Activated gamma-delta T cell treated with Interleukin-2 at 50 U/mL for 16 hours (primary cell): ENCODE measurements around the gene DOK7.

Experiments
- DNase-seq: peaks from one replicate; pipeline ENCODE4 v3.0.0-alpha.2; 2020

DOK7 gene, protein sequence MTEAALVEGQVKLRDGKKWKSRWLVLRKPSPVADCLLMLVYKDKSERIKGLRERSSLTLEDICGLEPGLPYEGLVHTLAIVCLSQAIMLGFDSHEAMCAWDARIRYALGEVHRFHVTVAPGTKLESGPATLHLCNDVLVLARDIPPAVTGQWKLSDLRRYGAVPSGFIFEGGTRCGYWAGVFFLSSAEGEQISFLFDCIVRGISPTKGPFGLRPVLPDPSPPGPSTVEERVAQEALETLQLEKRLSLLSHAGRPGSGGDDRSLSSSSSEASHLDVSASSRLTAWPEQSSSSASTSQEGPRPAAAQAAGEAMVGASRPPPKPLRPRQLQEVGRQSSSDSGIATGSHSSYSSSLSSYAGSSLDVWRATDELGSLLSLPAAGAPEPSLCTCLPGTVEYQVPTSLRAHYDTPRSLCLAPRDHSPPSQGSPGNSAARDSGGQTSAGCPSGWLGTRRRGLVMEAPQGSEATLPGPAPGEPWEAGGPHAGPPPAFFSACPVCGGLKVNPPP

DNA sequence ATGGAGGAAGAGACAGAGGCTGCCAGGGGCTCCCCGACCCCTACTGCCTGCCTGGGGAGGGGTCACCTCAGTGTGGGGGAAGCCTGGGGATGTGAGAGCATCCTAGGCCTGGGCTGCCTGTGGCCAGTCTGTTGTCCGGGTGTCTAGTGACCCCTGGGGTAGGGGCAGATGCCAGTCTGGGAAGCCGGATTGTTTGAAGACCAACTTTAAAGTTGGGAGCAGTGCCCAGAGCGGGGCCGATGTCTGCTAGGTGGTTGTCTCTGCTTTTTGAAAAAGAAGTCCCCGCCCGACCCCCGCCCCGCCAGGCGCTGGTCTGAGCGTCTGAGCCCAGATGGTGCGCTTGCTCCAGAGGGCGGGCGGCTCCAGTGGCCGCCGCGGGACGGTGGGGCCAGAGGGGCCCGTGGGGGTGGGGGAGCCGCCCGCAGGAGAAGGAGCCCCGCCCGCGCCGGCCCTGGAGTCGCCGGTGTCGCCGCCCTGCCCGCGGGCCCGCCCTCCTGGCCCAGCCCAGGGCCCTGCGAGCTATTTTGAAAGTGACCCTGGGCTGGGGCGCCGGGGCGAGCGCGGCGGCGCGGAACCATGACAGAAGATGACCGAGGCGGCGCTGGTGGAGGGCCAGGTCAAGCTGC lies at the start of gene DOK7:
DOK7 (plus strand) TSS at position 517 of the 626 bp plus-strand sequence; CDS start at position 587, 70 bp downstream.
- no peak for DNase-seq

DNA sequence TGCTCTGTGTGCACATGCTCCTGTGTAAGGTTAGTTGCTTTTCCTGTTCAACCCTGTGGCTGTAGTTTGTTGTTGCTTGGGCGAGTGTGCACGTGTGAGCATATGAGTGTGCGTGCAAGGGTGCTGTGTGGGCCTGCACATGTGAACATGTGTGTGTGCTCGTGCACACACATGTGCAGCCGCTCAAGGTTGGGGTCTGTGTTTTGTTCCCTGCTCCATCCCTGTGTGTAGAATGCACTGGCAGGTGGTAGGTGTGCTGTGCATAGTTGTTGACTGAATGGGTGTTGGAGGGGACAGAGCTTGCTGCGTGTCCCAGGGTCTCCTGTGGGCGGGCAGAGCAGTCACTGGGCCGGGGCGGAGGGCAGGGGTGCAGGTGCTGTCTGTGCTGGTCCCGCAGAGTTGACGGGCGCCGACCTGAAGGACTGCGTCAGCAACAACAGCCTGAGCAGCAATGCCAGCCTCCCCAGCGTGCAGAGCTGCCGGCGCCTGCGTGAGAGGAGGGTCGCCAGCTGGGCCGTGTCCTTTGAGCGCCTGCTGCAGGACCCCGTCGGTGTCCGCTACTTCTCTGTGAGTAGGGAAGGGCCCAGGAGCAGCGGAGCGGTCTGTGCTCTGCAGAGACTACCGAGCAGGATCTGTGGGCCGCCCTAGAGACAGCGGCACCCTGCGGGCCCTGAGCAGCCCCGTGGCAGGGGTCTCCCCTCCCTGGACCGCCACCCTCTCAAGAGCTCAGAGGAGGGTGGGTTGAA lies 49.3 kb upstream of the DOK7 start:
- DNase-seq = no peak

DNA sequence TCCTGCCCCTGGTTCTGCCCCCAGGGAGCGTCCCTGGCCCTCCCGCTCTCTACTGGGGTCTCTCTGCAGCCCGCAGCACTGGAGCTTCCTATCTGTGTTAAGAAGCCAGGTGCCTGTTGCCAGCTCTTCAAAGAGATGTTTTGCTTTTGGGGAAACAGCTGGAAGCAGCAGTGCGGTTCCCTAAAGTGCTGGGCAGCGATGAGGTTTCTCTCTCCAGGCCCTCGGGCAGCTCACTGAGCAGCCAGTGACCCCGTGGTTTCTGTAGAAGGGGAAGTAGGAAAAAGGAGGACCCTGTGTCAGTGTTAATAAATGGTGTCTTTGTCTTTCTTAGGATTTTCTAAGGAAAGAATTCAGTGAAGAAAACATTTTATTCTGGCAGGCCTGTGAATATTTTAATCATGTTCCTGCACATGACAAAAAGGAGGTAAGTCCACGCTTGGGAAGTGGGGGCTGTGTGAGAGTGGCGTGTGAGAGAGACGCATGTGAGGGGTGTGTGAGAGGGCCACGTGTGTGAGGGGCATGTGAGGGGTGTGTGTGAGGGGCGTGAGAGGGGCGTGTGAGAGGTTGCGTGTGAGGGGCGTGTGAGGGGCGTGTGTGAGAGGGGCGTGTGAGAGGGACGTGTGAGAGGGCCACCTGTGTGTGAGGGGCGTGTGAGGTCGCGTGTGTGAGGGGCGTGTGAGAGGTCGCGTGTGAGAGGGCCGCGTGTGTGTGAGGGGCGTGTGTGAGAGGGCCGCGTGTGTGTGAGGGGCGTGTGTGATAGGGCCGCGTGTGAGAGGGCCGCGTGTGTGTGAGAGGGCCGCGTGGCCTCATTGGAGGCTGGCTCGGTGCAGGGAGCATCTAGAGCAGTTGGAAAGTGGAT lies 48.5 kb upstream of the DOK7 start:
- no peak for DNase-seq

DNA sequence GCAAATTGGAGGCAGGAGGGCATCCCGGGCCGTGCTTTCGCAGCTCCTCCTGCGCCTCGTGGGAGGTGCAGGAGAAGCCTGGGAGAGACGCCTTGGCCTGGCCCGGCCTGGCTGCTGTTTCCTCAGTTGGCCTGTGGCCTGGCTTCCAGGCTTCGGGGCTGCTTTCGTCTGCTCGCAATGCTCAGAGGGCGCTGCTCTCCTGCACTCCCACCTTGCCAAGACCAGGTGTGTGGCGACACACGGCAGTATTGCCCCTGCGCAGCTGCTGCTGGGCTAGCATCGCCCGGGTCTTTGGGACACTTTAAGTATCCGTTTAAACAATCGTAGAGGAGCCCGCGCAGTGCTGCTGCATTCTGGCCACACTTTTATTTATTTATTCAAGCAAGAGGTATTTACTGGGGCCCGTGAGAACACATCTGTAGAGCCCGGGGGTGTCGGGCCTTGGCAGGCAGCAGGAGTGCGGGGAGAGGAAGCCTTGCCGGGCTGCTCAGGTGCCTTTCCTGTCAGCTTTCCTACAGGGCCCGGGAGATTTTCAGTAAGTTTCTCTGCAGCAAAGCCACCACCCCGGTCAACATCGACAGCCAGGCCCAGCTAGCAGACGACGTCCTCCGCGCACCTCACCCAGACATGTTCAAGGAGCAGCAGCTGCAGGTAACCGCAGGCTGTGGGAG lies 47.5 kb upstream of the DOK7 start:
- DNase-seq = no peak

DNA sequence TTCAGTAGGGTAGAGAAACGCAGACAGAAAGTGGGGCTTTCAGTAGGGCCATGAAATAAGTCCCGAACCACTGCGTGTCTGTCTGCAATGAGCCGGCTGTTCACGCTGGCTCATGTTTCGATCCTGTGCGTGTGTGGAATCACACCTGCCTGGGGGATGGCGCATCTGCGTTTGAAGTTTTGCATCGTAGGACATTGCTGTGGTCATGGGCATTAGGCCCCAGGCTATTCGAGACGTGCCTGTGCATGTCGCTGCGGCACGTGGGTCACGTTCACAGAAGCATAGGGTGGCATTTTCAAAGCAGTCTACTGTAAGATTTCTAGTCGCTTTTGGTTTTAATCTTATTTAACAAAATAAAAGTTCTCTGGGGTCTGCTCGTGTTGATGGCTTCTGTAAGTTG lies 46.8 kb upstream of the DOK7 start:
- DNase-seq = no peak

DNA sequence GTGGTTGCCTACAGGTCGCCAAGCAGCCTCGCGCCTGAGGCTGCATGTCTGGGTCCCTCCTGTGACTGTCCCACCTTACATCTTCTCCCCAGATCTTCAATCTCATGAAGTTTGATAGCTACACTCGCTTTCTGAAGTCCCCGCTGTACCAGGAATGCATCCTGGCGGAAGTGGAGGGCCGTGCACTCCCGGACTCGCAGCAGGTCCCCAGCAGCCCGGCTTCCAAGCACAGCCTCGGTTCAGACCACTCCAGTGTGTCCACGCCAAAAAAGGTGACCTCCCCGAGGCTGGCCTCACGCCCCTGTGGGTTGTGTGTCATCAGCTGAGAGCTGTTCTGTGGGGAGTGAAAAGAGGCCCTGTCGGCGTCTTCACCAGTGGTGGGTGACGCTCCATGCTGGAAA lies 46.3 kb upstream of the DOK7 start:
- no peak for DNase-seq

DNA sequence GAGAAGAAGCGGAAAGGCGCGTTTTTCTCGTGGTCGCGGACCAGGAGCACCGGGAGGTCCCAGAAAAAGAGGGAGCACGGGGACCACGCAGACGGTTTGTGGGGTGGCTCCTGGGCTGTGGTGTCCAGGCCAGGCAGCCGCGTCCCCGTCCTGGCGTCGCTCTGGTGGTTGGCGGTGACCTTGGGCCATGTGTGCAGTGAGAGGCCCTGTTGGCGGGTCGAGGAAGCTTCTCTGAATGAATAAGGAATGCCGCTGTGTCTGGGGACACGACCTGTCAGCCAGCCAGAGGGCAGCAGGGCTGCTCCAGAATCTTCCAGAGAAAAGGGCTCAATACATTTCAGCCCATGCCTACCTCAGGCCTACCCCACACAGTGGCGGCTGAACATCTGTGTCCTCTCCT lies 45.7 kb upstream of the DOK7 start:
- DNase-seq = no peak

DNA sequence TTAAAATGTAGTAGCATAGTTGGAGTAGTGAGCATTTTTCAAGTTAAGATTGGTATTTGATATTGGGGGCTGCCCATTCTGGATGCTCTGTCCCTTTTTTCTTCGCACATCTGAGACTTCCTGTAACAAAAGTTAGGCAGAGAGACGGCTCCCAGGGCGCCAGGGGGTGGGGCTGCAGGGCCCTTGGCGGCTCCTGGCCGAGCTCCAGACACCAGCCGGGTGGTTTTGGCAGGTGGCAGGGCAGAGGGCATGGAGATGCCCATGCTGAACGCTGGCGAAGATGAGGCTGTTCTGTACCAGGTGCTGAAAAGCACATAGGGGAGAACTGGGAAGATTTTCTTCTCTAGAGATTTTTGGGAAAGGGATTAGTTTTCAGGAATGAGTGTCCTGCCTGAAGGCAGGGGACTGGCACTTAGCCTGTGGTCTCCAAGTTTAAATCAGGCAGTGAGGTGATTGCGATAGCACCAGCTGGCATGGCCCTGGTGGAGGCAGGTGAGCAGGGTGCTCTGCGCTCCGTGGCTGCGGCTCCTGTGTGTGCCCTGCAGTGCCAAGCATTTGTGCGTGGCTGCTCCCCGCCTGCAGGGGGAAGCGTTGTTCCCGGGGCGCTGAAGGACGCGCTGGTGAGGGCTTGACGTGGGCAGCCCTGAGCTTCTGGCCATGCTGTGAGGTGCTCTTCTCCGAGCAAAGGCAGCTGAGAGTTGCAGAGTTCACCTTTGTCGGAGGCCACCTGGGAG lies 44.9 kb upstream of the DOK7 start:
- no peak for DNase-seq

DNA sequence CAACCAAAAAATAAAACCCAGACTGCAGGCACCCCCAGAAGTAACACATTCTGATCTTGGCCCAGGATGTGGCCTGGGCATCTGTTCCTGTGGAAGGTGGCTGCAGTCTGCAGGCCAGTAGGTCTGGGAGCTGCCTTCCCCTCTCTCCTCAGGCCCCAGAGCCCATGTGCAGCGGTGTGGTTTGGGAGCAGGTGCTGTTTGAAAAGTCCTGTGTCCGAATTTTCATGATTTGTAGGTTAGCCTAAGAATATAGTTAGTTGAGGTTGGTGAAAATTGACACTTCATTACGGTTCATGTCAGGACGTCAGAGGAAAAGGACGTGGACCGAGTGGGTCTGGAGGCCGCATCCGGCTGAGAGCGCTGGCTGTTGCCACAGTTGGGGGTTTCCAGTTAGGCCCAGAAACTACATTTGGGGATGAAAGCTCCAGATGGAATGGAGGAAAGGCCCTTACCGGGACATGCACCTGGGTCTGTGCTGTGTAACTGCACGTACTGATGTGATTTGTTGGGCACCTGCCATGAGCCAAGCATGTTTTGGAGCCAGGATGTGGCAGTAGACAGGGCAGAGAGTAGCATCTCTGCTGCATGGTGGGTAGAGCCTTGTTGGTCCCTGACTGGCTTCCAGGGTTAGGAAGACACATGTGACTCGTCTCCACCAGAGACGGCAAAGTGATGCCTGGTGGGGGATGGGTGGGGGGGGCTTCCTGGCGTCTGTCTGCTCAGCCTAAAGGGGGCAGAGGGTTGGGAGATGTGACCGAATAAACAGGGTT lies 43.1 kb upstream of the DOK7 start:
- DNase-seq = no peak

DNA sequence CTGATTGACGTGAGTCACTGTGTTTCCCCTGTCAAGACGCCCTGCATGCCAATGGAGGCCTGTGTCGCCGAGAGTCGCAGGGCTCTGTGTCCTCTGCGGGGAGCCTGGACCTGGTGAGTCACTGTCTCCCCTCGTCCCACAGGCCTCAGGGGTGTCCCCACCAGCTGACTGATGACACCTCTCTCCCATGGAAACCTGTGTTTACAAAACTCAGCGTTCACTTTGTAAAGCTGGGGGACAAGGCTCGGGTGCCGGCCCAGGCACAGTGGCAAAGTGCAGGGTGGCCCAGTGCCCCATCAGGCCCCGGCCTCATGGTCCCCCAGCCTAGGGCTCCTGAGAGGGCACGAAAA lies 42.5 kb upstream of the DOK7 start:
- no peak for DNase-seq

DNA sequence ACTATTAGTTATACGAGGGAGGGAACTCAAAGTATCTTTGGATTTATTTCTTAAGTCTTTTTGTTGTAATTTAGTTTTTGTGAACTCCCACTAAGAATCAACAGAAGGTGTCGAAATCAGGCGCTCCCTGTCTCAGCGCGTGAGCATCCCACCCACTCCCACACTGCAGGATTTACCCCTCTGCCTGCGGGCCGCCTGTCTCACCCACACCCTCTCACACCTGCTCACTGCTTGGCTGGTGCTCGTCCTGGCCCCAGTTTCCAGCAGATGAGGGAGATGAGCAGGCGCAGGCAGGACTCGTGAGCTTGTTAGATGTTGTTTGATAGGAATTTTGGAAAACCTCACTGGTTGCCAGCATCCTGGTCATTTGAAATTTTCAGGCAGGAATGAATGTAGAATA lies 42.1 kb upstream of the DOK7 start:
- DNase-seq = no peak

DNA sequence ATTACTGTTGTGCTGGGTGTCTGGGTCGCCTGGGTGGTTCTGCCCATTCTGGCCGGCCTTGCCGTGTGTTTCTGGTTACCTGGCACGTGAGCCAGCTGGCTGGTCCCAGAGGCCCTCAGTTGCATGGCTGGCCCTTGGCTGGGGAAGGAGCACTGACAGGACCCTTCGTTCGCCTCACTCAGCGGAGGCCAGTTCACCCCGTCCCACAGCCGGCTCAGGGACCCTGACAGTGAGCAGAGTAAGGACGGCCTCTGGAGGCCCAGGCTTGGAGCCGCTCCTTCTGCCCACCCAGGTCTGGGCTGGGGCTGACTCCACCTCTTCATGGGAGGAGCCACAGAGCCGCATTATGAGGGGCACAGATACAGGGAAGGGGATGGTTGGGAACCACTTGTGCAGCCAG lies 41.6 kb upstream of the DOK7 start:
- DNase-seq = no peak

DNA sequence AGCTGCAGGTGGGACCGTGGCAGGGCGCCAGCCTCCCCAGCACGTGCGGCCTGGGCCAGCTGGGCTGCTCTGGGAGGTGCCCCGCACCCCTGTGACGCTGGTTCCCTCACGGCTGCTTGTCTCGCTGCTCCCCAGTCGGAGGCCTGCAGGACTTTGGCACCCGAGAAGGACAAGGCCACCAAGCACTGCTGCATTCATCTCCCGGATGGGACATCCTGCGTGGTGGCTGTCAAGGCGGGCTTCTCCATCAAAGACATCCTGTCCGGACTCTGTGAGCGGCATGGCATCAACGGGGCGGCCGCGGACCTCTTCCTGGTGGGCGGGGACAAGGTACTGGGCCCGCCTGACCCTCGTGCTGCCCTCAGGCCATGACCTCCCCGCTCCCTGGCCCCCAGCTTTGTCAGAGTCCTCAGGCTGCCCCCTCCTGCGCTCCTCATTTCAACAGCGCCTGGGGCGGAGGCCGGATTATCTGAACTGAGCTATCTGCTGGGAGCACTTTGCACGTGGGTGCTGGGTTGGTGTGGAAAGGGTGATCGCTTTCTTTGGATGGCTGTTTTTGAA lies 40.8 kb upstream of the DOK7 start:
- DNase-seq = no peak

DNA sequence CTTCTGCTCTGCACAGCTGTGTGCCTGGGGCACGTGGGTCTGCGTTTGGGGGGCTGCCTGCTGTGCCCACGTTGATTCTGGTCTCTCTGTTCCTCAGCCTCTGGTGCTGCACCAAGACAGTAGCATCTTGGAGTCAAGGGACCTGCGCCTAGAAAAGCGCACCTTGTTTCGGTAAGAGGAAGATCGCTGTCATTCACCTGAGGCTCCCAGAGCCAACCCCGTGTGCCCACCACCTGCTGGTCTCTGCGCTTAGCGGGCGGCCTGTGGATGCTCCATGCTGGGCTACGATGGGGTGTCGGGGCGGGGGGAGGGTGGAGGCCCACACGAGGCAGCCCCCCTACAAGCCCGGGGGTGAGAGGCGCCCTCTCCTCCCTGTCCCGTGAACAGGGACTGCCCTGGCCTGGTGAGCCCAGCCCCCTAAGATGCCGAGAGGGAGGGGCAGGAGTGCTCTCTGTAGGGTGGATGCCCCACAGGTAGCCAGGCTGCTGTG lies 40.3 kb upstream of the DOK7 start:
- DNase-seq = no peak

DNA sequence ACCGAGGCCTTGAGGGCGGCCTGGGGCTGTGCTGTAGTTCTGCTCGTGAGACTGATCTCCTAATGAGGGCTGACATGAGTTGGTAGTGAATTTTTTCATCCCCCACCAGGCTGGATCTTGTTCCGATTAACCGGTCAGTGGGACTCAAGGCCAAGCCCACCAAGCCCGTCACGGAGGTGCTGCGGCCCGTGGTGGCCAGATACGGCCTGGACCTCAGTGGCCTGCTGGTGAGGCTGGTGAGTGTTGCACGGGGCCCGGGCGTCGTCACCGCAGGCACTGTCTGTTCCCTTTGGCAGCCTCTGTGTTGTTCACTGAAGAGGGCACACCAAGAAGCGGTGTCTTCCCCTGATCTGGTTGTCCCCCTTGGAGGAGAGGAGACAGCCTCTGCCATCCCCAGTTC lies 39.7 kb upstream of the DOK7 start:
- DNase-seq = no peak

DNA sequence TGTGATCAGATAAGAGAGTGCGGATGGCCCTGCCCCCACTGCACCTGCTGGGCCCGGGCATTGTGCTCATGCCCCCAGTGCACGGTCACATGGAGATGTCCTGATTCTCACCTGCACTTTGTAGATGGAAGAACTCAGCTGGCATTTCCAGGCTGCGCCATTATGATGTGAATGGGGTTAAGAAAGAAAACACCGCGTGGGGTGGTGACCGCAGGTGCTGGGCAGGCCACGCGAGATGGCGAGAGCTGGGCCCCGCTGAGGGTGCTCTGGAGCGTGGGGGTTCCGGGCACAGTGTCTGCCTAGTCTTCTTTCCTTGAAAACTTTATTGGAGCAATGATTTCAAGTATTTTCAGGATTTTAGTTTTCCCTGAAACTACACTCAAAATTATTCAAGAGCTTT lies 39.2 kb upstream of the DOK7 start:
- no peak for DNase-seq

DNA sequence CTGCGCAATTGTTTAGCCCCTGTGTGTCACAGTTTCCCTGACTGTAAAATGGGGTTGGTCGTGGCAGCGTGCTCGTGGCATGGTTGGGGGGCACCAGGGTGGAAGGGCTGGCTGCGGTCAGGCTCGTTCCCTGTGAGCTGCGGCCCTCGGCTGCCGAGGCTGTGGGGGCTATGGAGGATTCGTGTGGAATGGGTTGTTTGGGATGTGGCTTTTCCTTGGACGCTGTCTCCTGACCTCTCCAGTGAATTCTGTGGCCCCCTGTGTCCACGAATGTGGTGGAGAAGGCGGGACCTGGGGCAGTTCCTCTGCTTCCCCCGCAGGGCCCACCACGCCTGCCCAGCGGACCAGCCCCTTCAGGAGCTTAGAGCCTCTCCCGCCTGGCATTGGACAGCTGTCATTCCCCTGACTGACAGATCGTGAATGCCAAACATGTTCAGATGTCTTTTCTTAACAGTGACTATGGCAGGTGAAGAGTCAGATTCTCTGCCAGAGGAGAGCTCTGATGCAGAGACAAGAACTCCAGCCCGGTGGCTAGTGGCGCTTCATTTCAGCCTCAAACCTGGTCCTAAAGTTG lies 38.5 kb upstream of the DOK7 start:
- no peak for DNase-seq

DNA sequence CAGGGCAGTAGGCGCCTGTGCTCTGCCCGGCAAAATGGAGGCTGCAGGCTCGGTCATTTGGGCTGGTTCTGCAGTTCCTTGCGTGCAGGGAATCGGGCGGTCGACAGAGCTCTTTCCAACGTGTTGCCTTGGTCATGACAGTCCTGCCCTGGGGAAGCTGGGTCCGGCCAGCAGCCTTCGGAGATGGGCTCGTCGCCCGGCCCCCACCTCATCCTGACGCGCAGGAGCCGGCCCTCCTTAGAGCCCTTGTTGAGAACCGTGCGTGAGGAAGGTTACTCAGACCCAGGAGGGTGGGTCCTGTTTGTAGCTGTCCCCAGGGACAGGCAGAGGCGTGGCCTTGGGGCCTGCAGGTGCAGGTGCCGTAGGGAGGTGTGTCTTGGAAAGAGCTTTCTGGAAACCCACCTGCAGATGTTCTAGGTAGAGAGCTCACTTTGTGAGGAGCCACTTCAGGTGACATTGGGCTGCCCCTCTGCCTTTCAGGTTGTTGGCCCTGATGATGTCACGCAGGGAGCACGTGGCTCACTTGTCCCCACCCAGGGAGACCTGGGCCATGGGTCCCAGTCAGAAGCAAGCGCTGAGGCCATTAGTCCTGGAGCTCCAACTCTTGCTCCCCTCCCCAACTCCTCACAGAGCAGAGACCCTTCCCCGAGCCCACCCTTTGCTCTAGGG lies 36.5 kb upstream of the DOK7 start:
- DNase-seq = no peak

DNA sequence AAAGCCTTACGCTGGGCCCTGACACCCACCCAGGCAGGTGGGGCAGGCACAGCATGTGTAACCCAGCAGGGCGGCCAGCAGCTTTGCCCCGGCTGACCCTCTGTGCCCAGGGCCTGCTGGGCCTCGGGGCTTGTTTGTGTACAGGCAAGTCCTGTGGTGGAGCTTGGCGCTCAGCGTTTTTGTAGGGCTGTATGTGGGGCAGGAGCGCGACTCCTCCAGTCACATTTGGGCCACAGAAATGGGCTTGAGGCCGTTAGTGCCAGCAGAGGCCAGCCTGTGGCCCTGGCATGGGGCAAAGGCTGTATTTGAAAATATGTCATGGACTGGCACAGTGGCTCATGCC lies 36.0 kb upstream of the DOK7 start:
- no peak for DNase-seq
